NCI-H774 (cell line): ENCODE data around the gene HIVEP3.
A peak's percentile ranks its signal among the peaks of the same experiment; 100 is the strongest.

Source experiments
- DNase-seq: peaks from one replicate; lab custom pipeline; 2025; lab: John Stamatoyannopoulos, UW

Gene HIVEP3

GRCh38 chr1:41728403-41729202 is 190.1 kb downstream of the HIVEP3 start:
- DNase-seq, result no peak

GRCh38 chr1:41727749-41728115 is 191.0 kb downstream of the HIVEP3 start:
- DNase-seq, result no peak

- no peak for DNase-seq
Observed at GRCh38 chr1:41726899-41727748, 191.6 kb downstream of the HIVEP3 start.

- no peak for DNase-seq
Observed at GRCh38 chr1:41726292-41726691, 192.4 kb downstream of the HIVEP3 start.

- no peak for DNase-seq
Observed at GRCh38 chr1:41724926-41725325, 193.8 kb downstream of the HIVEP3 start.

GRCh38 chr1:41724248-41724647 is 194.5 kb downstream of the HIVEP3 start:
- no peak for DNase-seq

GRCh38 chr1:41723786-41724185 is 194.9 kb downstream of the HIVEP3 start:
- DNase-seq, result no peak

- no peak for DNase-seq
Observed at GRCh38 chr1:41722184-41722583, 196.5 kb downstream of the HIVEP3 start.

- no peak for DNase-seq
Observed at GRCh38 chr1:41720861-41721410, 197.8 kb downstream of the HIVEP3 start.

- DNase-seq, result no peak
Observed at GRCh38 chr1:41719590-41719989, 199.1 kb downstream of the HIVEP3 start.

GRCh38 chr1:41719128-41719527 is 199.6 kb downstream of the HIVEP3 start:
- no peak for DNase-seq

- DNase-seq, result no peak
Observed at GRCh38 chr1:41718497-41718896, 200.2 kb downstream of the HIVEP3 start.

GRCh38 chr1:41716188-41717130 is 202.3 kb downstream of the HIVEP3 start:
- DNase-seq, result no peak

GRCh38 chr1:41715441-41716095 is 203.2 kb downstream of the HIVEP3 start:
- DNase-seq, result no peak

- DNase-seq, result no peak
Observed at GRCh38 chr1:41714638-41715389, 203.9 kb downstream of the HIVEP3 start.

GRCh38 chr1:41713557-41714327 is 205.0 kb downstream of the HIVEP3 start:
- no peak for DNase-seq

GRCh38 chr1:41713141-41713540 is 205.6 kb downstream of the HIVEP3 start:
- DNase-seq, result no peak

- DNase-seq, result no peak
Observed at GRCh38 chr1:41712695-41713094, 206.0 kb downstream of the HIVEP3 start.

GRCh38 chr1:41712081-41712480 is 206.6 kb downstream of the HIVEP3 start:
- DNase-seq, result no peak

GRCh38 chr1:41711581-41711980 is 207.1 kb downstream of the HIVEP3 start:
- DNase-seq, result peak; percentile 22
